CD4-positive, alpha-beta T cell treated with Interleukin-4 for 1 hour (primary cell): ENCODE measurements around the gene IKBKG.
"Not testable (repeated sequence)": the region's sequence is repeated elsewhere in the genome, so short reads cannot be mapped to it uniquely, and the experiment has no call there.

Experiments used
- DNase-seq, 2 donors: peaks; one replicate each; pipeline ENCODE4 v3.0.0-alpha.2; 2020 to 2022

Gene IKBKG

GRCh38 chrX:154607976-154608375 is 60.6 kb downstream of the IKBKG start:
- DNase-seq, result not testable (repeated sequence)

- DNase-seq, result not testable (repeated sequence)
These were observed 61.4 kb downstream of the IKBKG start for GRCh38 chrX:154608823-154609222.

DNA sequence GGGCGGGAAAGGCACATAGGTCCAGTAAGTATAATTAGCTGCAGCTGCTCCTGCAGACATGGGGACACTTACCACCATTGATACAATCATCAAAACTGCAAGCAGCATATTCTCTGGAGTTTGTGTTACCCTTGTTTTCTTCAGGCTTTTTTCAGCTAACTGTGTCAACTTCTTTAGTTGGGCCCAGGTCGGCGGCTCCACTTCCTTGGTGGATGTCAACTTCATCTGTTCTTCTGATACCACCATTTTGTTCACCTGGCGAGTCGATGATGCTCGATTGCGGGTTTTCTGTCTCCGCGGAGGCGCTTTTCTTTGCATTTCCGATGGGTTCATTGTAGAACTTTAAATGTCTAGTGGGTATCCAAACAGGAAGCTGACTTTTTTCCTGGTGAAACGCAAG is 63.7 kb downstream of the IKBKG start:
- DNase-seq, result not testable (repeated sequence)

DNA sequence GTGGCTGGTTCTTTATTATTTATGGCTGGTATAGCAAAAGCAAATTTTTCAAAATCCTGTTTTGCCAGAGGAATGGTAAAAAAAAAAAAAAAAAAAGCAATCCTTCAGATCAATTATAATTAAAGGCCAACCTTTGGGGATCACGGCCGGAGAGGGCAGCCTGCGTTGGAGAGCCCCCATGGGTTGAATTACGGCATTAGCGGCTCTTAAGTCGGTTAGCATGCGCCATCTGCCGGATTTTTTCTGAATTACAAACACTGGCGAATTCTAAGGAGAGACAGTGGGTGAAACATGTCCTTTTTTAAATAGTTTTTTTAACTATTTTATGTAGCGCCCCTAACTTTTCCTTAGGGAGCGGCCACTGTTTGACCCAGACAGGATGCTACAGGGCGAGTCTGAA is 66.2 kb downstream of the IKBKG start:
- not testable (repeated sequence) for DNase-seq
